ENCODE measurements around the gene CNTLN. TPM values are rescaled to one million over a fixed set of nuclear protein-coding genes. Genes with fewer than 3 reads are reported as not detected.
"Not testable (repeated sequence)": the region's sequence is repeated elsewhere in the genome, so short reads cannot be mapped to it uniquely, and the experiment has no call there.

CNTLN gene
- total and polyA plus RNA-seq, 2 experiments from 2014 or later = 2.9 to 4.3 TPM

GRCh38 chr9:17394881-17395510 is 260.2 kb downstream of the CNTLN start:
- Histone ChIP-seq H3K4me3 (no peak overlapping the region), H3K4me1 (ENCODE audit: low read depth) (peaks cover 19% of the 10 kb centered on the region), H3K27me3 (no peaks in the 10 kb centered on the region), H3K9me3 (ENCODE audit: low read depth) (no peaks in the 10 kb centered on the region), H3K36me3 (no peaks in the 10 kb centered on the region), H3K27ac (no peak overlapping the region)
- TF ChIP-seq CTCF (IDR thresholded peaks at IDR 0.05; ENCODE audit: low read depth, low read length) = no peak
- DNase-seq (ENCODE audit: low read depth in 1 of 2, low spot score in 1 of 2) = no peak

GRCh38 chr9:17397166-17397728 is 262.4 kb downstream of the CNTLN start:
- not testable (repeated sequence) for H3K9me3 ChIP-seq (ENCODE audit: low read depth); H3K4me3 ChIP-seq; H3K27me3 ChIP-seq; H3K36me3 ChIP-seq
- H3K4me1 ChIP-seq (ENCODE audit: low read depth) = peaks cover 19% of the 10 kb centered on the region
- H3K27ac ChIP-seq = peak overlapping the region; percentile 49
- DNase-seq (ENCODE audit: low read depth in 1 of 2, low spot score in 1 of 2) = peak in 1 of 2 donors; percentile 18

GRCh38 chr9:17398350-17398749 is 263.5 kb downstream of the CNTLN start:
- H3K4me1 ChIP-seq (ENCODE audit: low read depth) = peaks cover 19% of the 10 kb centered on the region
- peak; percentile 39 to 79 for DNase-seq (ENCODE audit: low read depth in 1 of 2, low spot score in 1 of 2)
- no peak overlapping the region for H3K4me3 ChIP-seq
- peak overlapping the region; percentile 49 for H3K27ac ChIP-seq
- no peaks in the 10 kb centered on the region for H3K27me3 ChIP-seq
- no peak for TF ChIP-seq CTCF (IDR thresholded peaks at IDR 0.05; ENCODE audit: low read depth, low read length)
- no peaks in the 10 kb centered on the region for H3K9me3 ChIP-seq (ENCODE audit: low read depth)
- H3K36me3 ChIP-seq = no peaks in the 10 kb centered on the region

GRCh38 chr9:17401858-17402257 is 267.0 kb downstream of the CNTLN start:
- H3K4me3 ChIP-seq = no peak overlapping the region
- DNase-seq (ENCODE audit: low read depth in 1 of 2, low spot score in 1 of 2) = no peak
- no peaks in the 10 kb centered on the region for H3K27me3 ChIP-seq
- H3K36me3 ChIP-seq = no peaks in the 10 kb centered on the region
- H3K9me3 ChIP-seq (ENCODE audit: low read depth) = no peaks in the 10 kb centered on the region
- H3K4me1 ChIP-seq (ENCODE audit: low read depth) = peaks cover 19% of the 10 kb centered on the region
- TF ChIP-seq CTCF (IDR thresholded peaks at IDR 0.05; ENCODE audit: low read depth, low read length) = no peak
- no peak overlapping the region for H3K27ac ChIP-seq

- TF ChIP-seq CTCF (IDR thresholded peaks at IDR 0.05; ENCODE audit: low read depth, low read length) = no peak
- Histone ChIP-seq H3K4me3 (no peak overlapping the region), H3K9me3 (ENCODE audit: low read depth) (no peaks in the 10 kb centered on the region), H3K27me3 (no peaks in the 10 kb centered on the region), H3K36me3 (no peaks in the 10 kb centered on the region), H3K4me1 (ENCODE audit: low read depth) (peaks cover 19% of the 10 kb centered on the region), H3K27ac (no peak overlapping the region)
- peak; percentile 45 to 52 for DNase-seq (ENCODE audit: low read depth in 1 of 2, low spot score in 1 of 2)
Measured at GRCh38 chr9:17402309-17402708, 267.5 kb downstream of the CNTLN start.

GRCh38 chr9:17403539-17403938 is 268.7 kb downstream of the CNTLN start:
- Histone ChIP-seq H3K27me3 (no peaks in the 10 kb centered on the region), H3K36me3 (no peaks in the 10 kb centered on the region), H3K4me3 (no peak overlapping the region), H3K9me3 (ENCODE audit: low read depth) (no peaks in the 10 kb centered on the region), H3K27ac (no peak overlapping the region), H3K4me1 (ENCODE audit: low read depth) (peaks cover 7% of the 10 kb centered on the region)
- DNase-seq (ENCODE audit: low read depth in 1 of 2, low spot score in 1 of 2) = no peak
- TF ChIP-seq CTCF (IDR thresholded peaks at IDR 0.05; ENCODE audit: low read depth, low read length) = no peak

Measured in cardiac muscle cell (in vitro differentiated cells and primary cell).